H1 (cell line): ENCODE results near the gene TBC1D10A. TPM values are rescaled to one million over a fixed set of nuclear protein-coding genes. Genes with fewer than 3 reads are reported as not detected.

Experiments used
- CTCF ChIA-PET: fragments of 300-600 bp; sonication (Branson Sonifier 250); formaldehyde crosslinking; loops from one replicate; lab custom pipeline; 2021; ENCODE audit not compliant: partially characterized antibody; lab: Charles Lee
- POLR2A ChIA-PET: fragments of 300-600 bp; sonication (Branson Sonifier 250); formaldehyde crosslinking; loops from one replicate; lab custom pipeline; 2021; ENCODE audit warnings: inconsistent platforms; ENCODE audit not compliant: partially characterized antibody; lab: Charles Lee
- DNase-seq, 2 experiments: peaks; one replicate each; pipeline versions ENCODE4 v3.0.0 to v3.0.0-alpha.2; 2010 to 2022; ENCODE audit warnings: low spot score in 2 of 2, low read depth in 1 of 2, mixed read lengths in 1 of 2
- FAIRE-seq: peaks from 2 replicates; lab custom pipeline; 2011; peaks lifted over from hg19 to GRCh38; lab: Jason Lieb, UNC
- H2AFZ ChIP-seq: 2 replicates; pipeline ENCODE4 v1.8.1; 2012; ENCODE audit warnings: low read length, inconsistent platforms
- H2AK5ac ChIP-seq: 2 replicates; pipeline ENCODE4 v1.6.1; 2013; ENCODE audit warnings: low read depth, low read length
- H2BK120ac ChIP-seq: replicated peaks from 2 replicates; pipeline ENCODE3; 2013; ENCODE audit warnings: low read depth, low read length, inconsistent platforms
- H2BK12ac ChIP-seq: 2 replicates; pipeline ENCODE4 v1.6.1; 2013; ENCODE audit warnings: low read depth, low read length
- H2BK15ac ChIP-seq: 2 replicates; pipeline ENCODE4 v1.6.1; 2013; ENCODE audit warnings: low read length
- H2BK20ac ChIP-seq: 2 replicates; pipeline ENCODE4 v1.6.1; 2013; ENCODE audit warnings: low read length
- H2BK5ac ChIP-seq: 2 replicates; pipeline ENCODE4 v1.6.1; 2013; ENCODE audit warnings: low read depth, low read length
- H3K14ac ChIP-seq: 2 replicates; pipeline ENCODE4 v1.6.1; 2013; ENCODE audit warnings: inconsistent platforms; ENCODE audit not compliant: insufficient read length
- H3K18ac ChIP-seq: 2 replicates; pipeline ENCODE4 v1.6.1; 2013; ENCODE audit warnings: low read length; ENCODE audit errors: extremely low read depth
- H3K23ac ChIP-seq: 2 replicates; pipeline ENCODE4 v1.6.1; 2013; ENCODE audit warnings: inconsistent platforms; ENCODE audit not compliant: insufficient read length
- H3K23me2 ChIP-seq: 2 replicates; pipeline ENCODE4 v1.6.1; 2013; ENCODE audit warnings: low read depth, low read length
- H3K27ac ChIP-seq: 2 replicates; pipeline ENCODE4 v1.6.1; 2011; ENCODE audit warnings: low read depth, low read length, inconsistent platforms
- H3K27me3 ChIP-seq, 4 experiments: replicated peaks in 1 of 4; 1 replicate in 1 of 4; 2 replicates in 3 of 4; pipeline versions ENCODE4 v1.6.1 to v1.8.1; 2011 to 2013; ENCODE audit warnings: low read length in 3 of 4, mild to moderate bottlenecking in 3 of 4, inconsistent platforms in 2 of 4, mixed read lengths in 2 of 4, moderate library complexity in 1 of 4; ENCODE audit not compliant: control insufficient read depth in 3 of 4, insufficient read depth in 3 of 4; ENCODE audit errors: extremely low read depth in 1 of 4
- H3K36me3 ChIP-seq, 4 experiments: 2 replicates each; pipeline versions ENCODE4 v1.6.1 to v1.8.1; 2011 to 2013; ENCODE audit warnings: mild to moderate bottlenecking in 4 of 4, low read length in 3 of 4, moderate library complexity in 2 of 4, control low read depth in 1 of 4, inconsistent platforms in 1 of 4; ENCODE audit not compliant: insufficient read depth in 4 of 4, control insufficient read depth in 2 of 4
- H3K4ac ChIP-seq: replicated peaks from 2 replicates; pipeline ENCODE3; 2013; ENCODE audit warnings: low read length, low read depth, mixed read lengths, inconsistent platforms; ENCODE audit not compliant: insufficient read length
- H3K4me1 ChIP-seq, 4 experiments: replicated peaks in 1 of 4; 1 replicate in 1 of 4; 2 replicates in 3 of 4; pipeline versions ENCODE4 v1.6.1 to v1.8.1; 2011 to 2013; ENCODE audit warnings: low read length in 3 of 4, inconsistent platforms in 2 of 4, mixed read lengths in 1 of 4; ENCODE audit not compliant: insufficient read depth in 4 of 4, control insufficient read depth in 3 of 4
- H3K4me2 ChIP-seq, 2 experiments: 2 replicates each; pipeline versions ENCODE4 v1.6.1 to v1.8.1; 2011 to 2013; ENCODE audit warnings: low read depth in 2 of 2, low read length in 2 of 2, control low read depth in 1 of 2, inconsistent platforms in 1 of 2, mild to moderate bottlenecking in 1 of 2; ENCODE audit not compliant: insufficient read depth in 1 of 2
- H3K4me3 ChIP-seq, 4 experiments: fragments of 200-600, 300-600 bp in 1 of 4; sonication (generic), shearing (Covaris generic), sonication (Bioruptor Twin) in 1 of 4; 2 replicates each; pipeline versions ENCODE4 v1.5.1 to v1.8.1; 2011 to 2016; ENCODE audit warnings: low read length in 4 of 4, low read depth in 3 of 4, control low read depth in 2 of 4, inconsistent platforms in 2 of 4, mild to moderate bottlenecking in 2 of 4, mixed read lengths in 1 of 4, moderate library complexity in 1 of 4; ENCODE audit not compliant: insufficient read depth in 2 of 4; ENCODE audit errors: extremely low read depth in 1 of 4
- H3K56ac ChIP-seq: replicated peaks from 2 replicates; pipeline ENCODE3; 2013; ENCODE audit warnings: low read depth, mild to moderate bottlenecking, mixed read lengths, low read length, inconsistent platforms; ENCODE audit not compliant: insufficient read length
- H3K79me1 ChIP-seq: 2 replicates; pipeline ENCODE4 v1.6.1; 2013; ENCODE audit warnings: low read depth, low read length, control low read depth
- H3K79me2 ChIP-seq, 2 experiments: 2 replicates each; pipeline versions ENCODE4 v1.6.1 to v1.8.1; 2012 to 2013; ENCODE audit warnings: low read length in 2 of 2, mild to moderate bottlenecking in 2 of 2, inconsistent platforms in 1 of 2; ENCODE audit not compliant: insufficient read depth in 2 of 2, control insufficient read depth in 1 of 2
- H3K9ac ChIP-seq, 4 experiments: replicated peaks in 1 of 4; 1 replicate in 1 of 4; 2 replicates in 3 of 4; pipeline versions ENCODE4 v1.6.1 to v1.8.1; 2011 to 2013; ENCODE audit warnings: low read depth in 3 of 4, low read length in 3 of 4, control low read depth in 2 of 4, mild to moderate bottlenecking in 2 of 4, moderate library complexity in 2 of 4, inconsistent platforms in 1 of 4; ENCODE audit errors: extremely low read depth in 1 of 4
- H3K9me3 ChIP-seq, 2 experiments: 2 replicates each; pipeline versions ENCODE4 v1.6.1 to v1.8.1; 2012 to 2013; ENCODE audit warnings: mild to moderate bottlenecking in 2 of 2, moderate library complexity in 2 of 2, control low read depth in 1 of 2, inconsistent platforms in 1 of 2, low read depth in 1 of 2, low read length in 1 of 2, mixed read lengths in 1 of 2; ENCODE audit not compliant: insufficient read depth in 2 of 2
- H4K20me1 ChIP-seq, 2 experiments: replicated peaks in 1 of 2; 2 replicates each; pipeline versions ENCODE3 to v1.8.1; 2011 to 2013; ENCODE audit warnings: inconsistent platforms in 2 of 2, low read length in 2 of 2, mild to moderate bottlenecking in 1 of 2; ENCODE audit not compliant: insufficient read depth in 2 of 2, control insufficient read depth in 1 of 2
- H4K5ac ChIP-seq: 2 replicates; pipeline ENCODE4 v1.6.1; 2013; ENCODE audit warnings: low read length, low read depth, mixed read lengths, inconsistent platforms; ENCODE audit not compliant: insufficient read length
- H4K8ac ChIP-seq: 2 replicates; pipeline ENCODE4 v1.8.0; 2013; ENCODE audit warnings: mild to moderate bottlenecking, moderate library complexity, low read length, inconsistent platforms; ENCODE audit not compliant: insufficient read depth; ENCODE audit errors: extremely low read depth
- H4K91ac ChIP-seq: replicated peaks from 2 replicates; pipeline ENCODE3; 2013; ENCODE audit warnings: low read length, mixed read lengths, inconsistent platforms; ENCODE audit not compliant: insufficient read length
- ATF2 ChIP-seq: IDR thresholded peaks from 2 replicates; pipeline ENCODE4 v1.6.1; 2012; ENCODE audit warnings: low read length, inconsistent platforms
- KDM1A ChIP-seq: fragments of 200-600, 300-600 bp; sonication (generic); IDR thresholded peaks from 2 replicates; pipeline ENCODE4 v1.7.1; 2016; ENCODE audit warnings: mild to moderate bottlenecking, low read length, borderline replicate concordance
- NANOG ChIP-seq: IDR thresholded peaks from 2 replicates; pipeline ENCODE4 v1.6.1; 2011; ENCODE audit warnings: low read length, low read depth, mild to moderate bottlenecking, inconsistent platforms; ENCODE audit not compliant: insufficient read depth, poor library complexity, severe bottlenecking
- NRF1 ChIP-seq: IDR thresholded peaks from 2 replicates; pipeline ENCODE4 v1.6.1; 2011; ENCODE audit warnings: mild to moderate bottlenecking, low read depth, low read length, improper control_type of control experiment
- SP4 ChIP-seq: IDR thresholded peaks from 2 replicates; pipeline ENCODE4 v1.6.1; 2012; ENCODE audit warnings: low read length, inconsistent platforms
- WGBS, 2 experiments: shearing (Covaris generic) in 1 of 2; methylation state at CpG; one replicate each; pipeline versions ENCODE4 v1.1.6 to v1.1.7; 2013 to 2015; ENCODE audit warnings: low lambda C conversion rate in 2 of 2, mixed read lengths in 2 of 2, inconsistent platforms in 1 of 2, low coverage in 1 of 2, missing lambda C conversion rate in 1 of 2; ENCODE audit not compliant: insufficient replicate concordance in 2 of 2, insufficient coverage in 1 of 2, insufficient read length in 1 of 2; ENCODE audit errors: extremely low coverage in 1 of 2, missing lambda C conversion rate in 1 of 2; 5-methylcytosine and 5-hydroxymethylcytosine counted together
- polyA plus RNA-seq, 7 experiments: library from polyadenylated mRNA; depleted of rRNA in 3 of 7; stranded (reverse) in 5 of 7; unstranded in 2 of 7; fragments of >200 nt in 5 of 7; fragments of 200-250 nt in 2 of 7; gene quantifications; 1 replicate in 5 of 7; 2 replicates in 1 of 7; 4 replicates in 1 of 7; pipeline versions ENCODE4 v1.2.1 to v1.2.3, GENCODE V29; 2011 to 2013; ENCODE audit warnings: missing spikeins in 2 of 7, mixed read lengths in 2 of 7
- total RNA-seq: library from RNA; stranded (reverse); fragmentation: NEBNext Ultra II Directional; extraction: Animal tissue kit (Norgen Biotek cat#: 25700); gene quantifications from 2 replicates; pipeline ENCODE4 v1.2.1, GENCODE V29; 2021
- TF ChIP-seq, protein P1 (sequence below): IDR thresholded peaks from 2 replicates; pipeline ENCODE4 v1.6.1; 2012; ENCODE audit warnings: inconsistent platforms

TBC1D10A gene
- total and polyA plus RNA-seq, 2 of the 8 experiments (the other 6 are each of a cell fraction or from before 2014, with no cell fraction given): 5.4 to 7.0 TPM

DNA sequence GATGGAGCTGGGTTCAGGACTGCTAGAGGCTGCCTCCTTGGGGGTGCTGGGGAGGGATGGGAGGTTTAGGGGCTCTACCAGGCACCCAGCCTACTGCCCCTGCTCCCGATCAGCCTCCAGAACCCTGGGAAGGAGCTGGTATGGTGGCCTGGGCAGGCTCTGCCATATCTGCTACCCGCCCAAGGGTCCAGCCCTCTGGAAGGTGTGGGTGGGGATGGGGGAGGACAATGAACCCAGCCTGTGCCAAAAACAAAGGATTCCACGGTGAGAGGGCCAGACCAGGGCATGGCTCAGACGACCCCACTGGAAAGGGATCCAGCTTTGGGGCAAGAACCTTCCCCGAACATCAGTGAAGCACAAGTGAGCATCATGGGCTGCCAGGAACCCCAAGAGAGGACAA is 40.4 kb downstream of the TBC1D10A start:
- Histone ChIP-seq H2BK120ac (no peak overlapping the region), H4K5ac (no peak overlapping the region), H3K79me1 (no peaks in the 10 kb centered on the region), H4K91ac (peak overlapping the region; percentile 20), H3K14ac (no peak overlapping the region), H2BK15ac (no peak overlapping the region), H3K4me3 (no peak overlapping the region), H3K27me3 (no peaks in the 10 kb centered on the region), H2AFZ (no peak overlapping the region), H3K23me2 (peaks cover 12% of the 10 kb centered on the region; the same call in 1 of the 2 replicates), H2BK20ac (no peak overlapping the region), H2BK12ac (no peak overlapping the region; the same call in 1 of the 2 replicates), H3K4ac (no peak overlapping the region), H2AK5ac (no peak overlapping the region), H3K56ac (no peak overlapping the region), H4K20me1 (peaks cover 0 to 4% of the 10 kb centered on the region in 2 experiments), H4K8ac (no peak overlapping the region; the same call in 1 of the 2 replicates), H3K36me3 (no peaks in the 10 kb centered on the region), H3K9ac (no peak overlapping the region), H3K23ac (no peak overlapping the region), H3K79me2 (no peaks in the 10 kb centered on the region), H2BK5ac (no peak overlapping the region), H3K18ac (no peak overlapping the region), H3K9me3 (no peaks in the 10 kb centered on the region), H3K27ac (no peak overlapping the region), H3K4me2 (no peak overlapping the region), H3K4me1 (peaks cover 0 to 19% (median 14%) of the 10 kb centered on the region in 4 experiments; a peak in 6 of 7 replicates)
- no peak for TF ChIP-seq NANOG
- TF ChIP-seq NRF1: no peak
- TF ChIP-seq, protein P1, sequence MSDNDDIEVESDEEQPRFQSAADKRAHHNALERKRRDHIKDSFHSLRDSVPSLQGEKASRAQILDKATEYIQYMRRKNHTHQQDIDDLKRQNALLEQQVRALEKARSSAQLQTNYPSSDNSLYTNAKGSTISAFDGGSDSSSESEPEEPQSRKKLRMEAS: no peak
- TF ChIP-seq SP4: no peak
- no peak for TF ChIP-seq KDM1A
- no peak for TF ChIP-seq ATF2
- FAIRE-seq: no peak
- no peak for DNase-seq
- POLR2A ChIA-PET: no interaction called here
- CTCF ChIA-PET: interaction anchor here (0.6 to 9.1 kb wide), 15 partner anchors 8 to 178 kb away, joined by 3 to 203 read pairs (median 4); partner anchors contain the start of gene TBC1D10A
- 79% methylated on average over 5 of the region's 5 CpGs; no CpG with 5 or more reads in 1 of the 2 experiments for WGBS, 2 experiments
